H1 (cell line): ENCODE data around the gene IL12RB2. TPM values are rescaled to one million over a fixed set of nuclear protein-coding genes. Genes with fewer than 3 reads are reported as not detected.

Experiments used
- CTCF ChIA-PET: fragments of 300-600 bp; sonication (Branson Sonifier 250); formaldehyde crosslinking; loops from one replicate; lab custom pipeline; 2021; ENCODE audit not compliant: partially characterized antibody; lab: Charles Lee
- POLR2A ChIA-PET: fragments of 300-600 bp; sonication (Branson Sonifier 250); formaldehyde crosslinking; loops from one replicate; lab custom pipeline; 2021; ENCODE audit warnings: inconsistent platforms; ENCODE audit not compliant: partially characterized antibody; lab: Charles Lee
- DNase-seq, 2 experiments: peaks; one replicate each; pipeline versions ENCODE4 v3.0.0 to v3.0.0-alpha.2; 2010 to 2022; ENCODE audit warnings: low spot score in 2 of 2, low read depth in 1 of 2, mixed read lengths in 1 of 2
- FAIRE-seq: peaks from 2 replicates; lab custom pipeline; 2011; peaks lifted over from hg19 to GRCh38; lab: Jason Lieb, UNC
- H2AFZ ChIP-seq: 2 replicates; pipeline ENCODE4 v1.8.1; 2012; ENCODE audit warnings: low read length, inconsistent platforms
- H2AK5ac ChIP-seq: 2 replicates; pipeline ENCODE4 v1.6.1; 2013; ENCODE audit warnings: low read depth, low read length
- H2BK120ac ChIP-seq: replicated peaks from 2 replicates; pipeline ENCODE3; 2013; ENCODE audit warnings: low read depth, low read length, inconsistent platforms
- H2BK12ac ChIP-seq: 2 replicates; pipeline ENCODE4 v1.6.1; 2013; ENCODE audit warnings: low read depth, low read length
- H2BK15ac ChIP-seq: 2 replicates; pipeline ENCODE4 v1.6.1; 2013; ENCODE audit warnings: low read length
- H2BK20ac ChIP-seq: 2 replicates; pipeline ENCODE4 v1.6.1; 2013; ENCODE audit warnings: low read length
- H2BK5ac ChIP-seq: 2 replicates; pipeline ENCODE4 v1.6.1; 2013; ENCODE audit warnings: low read depth, low read length
- H3K14ac ChIP-seq: 2 replicates; pipeline ENCODE4 v1.6.1; 2013; ENCODE audit warnings: inconsistent platforms; ENCODE audit not compliant: insufficient read length
- H3K18ac ChIP-seq: 2 replicates; pipeline ENCODE4 v1.6.1; 2013; ENCODE audit warnings: low read length; ENCODE audit errors: extremely low read depth
- H3K23ac ChIP-seq: 2 replicates; pipeline ENCODE4 v1.6.1; 2013; ENCODE audit warnings: inconsistent platforms; ENCODE audit not compliant: insufficient read length
- H3K23me2 ChIP-seq: 2 replicates; pipeline ENCODE4 v1.6.1; 2013; ENCODE audit warnings: low read depth, low read length
- H3K27ac ChIP-seq: 2 replicates; pipeline ENCODE4 v1.6.1; 2011; ENCODE audit warnings: low read depth, low read length, inconsistent platforms
- H3K27me3 ChIP-seq, 4 experiments: replicated peaks in 1 of 4; 1 replicate in 1 of 4; 2 replicates in 3 of 4; pipeline versions ENCODE4 v1.6.1 to v1.8.1; 2011 to 2013; ENCODE audit warnings: low read length in 3 of 4, mild to moderate bottlenecking in 3 of 4, inconsistent platforms in 2 of 4, mixed read lengths in 2 of 4, moderate library complexity in 1 of 4; ENCODE audit not compliant: control insufficient read depth in 3 of 4, insufficient read depth in 3 of 4; ENCODE audit errors: extremely low read depth in 1 of 4
- H3K36me3 ChIP-seq, 4 experiments: 2 replicates each; pipeline versions ENCODE4 v1.6.1 to v1.8.1; 2011 to 2013; ENCODE audit warnings: mild to moderate bottlenecking in 4 of 4, low read length in 3 of 4, moderate library complexity in 2 of 4, control low read depth in 1 of 4, inconsistent platforms in 1 of 4; ENCODE audit not compliant: insufficient read depth in 4 of 4, control insufficient read depth in 2 of 4
- H3K4ac ChIP-seq: replicated peaks from 2 replicates; pipeline ENCODE3; 2013; ENCODE audit warnings: low read length, low read depth, mixed read lengths, inconsistent platforms; ENCODE audit not compliant: insufficient read length
- H3K4me1 ChIP-seq, 4 experiments: replicated peaks in 1 of 4; 1 replicate in 1 of 4; 2 replicates in 3 of 4; pipeline versions ENCODE4 v1.6.1 to v1.8.1; 2011 to 2013; ENCODE audit warnings: low read length in 3 of 4, inconsistent platforms in 2 of 4, mixed read lengths in 1 of 4; ENCODE audit not compliant: insufficient read depth in 4 of 4, control insufficient read depth in 3 of 4
- H3K4me2 ChIP-seq, 2 experiments: 2 replicates each; pipeline versions ENCODE4 v1.6.1 to v1.8.1; 2011 to 2013; ENCODE audit warnings: low read depth in 2 of 2, low read length in 2 of 2, control low read depth in 1 of 2, inconsistent platforms in 1 of 2, mild to moderate bottlenecking in 1 of 2; ENCODE audit not compliant: insufficient read depth in 1 of 2
- H3K4me3 ChIP-seq, 4 experiments: fragments of 200-600, 300-600 bp in 1 of 4; sonication (generic), shearing (Covaris generic), sonication (Bioruptor Twin) in 1 of 4; 2 replicates each; pipeline versions ENCODE4 v1.5.1 to v1.8.1; 2011 to 2016; ENCODE audit warnings: low read length in 4 of 4, low read depth in 3 of 4, control low read depth in 2 of 4, inconsistent platforms in 2 of 4, mild to moderate bottlenecking in 2 of 4, mixed read lengths in 1 of 4, moderate library complexity in 1 of 4; ENCODE audit not compliant: insufficient read depth in 2 of 4; ENCODE audit errors: extremely low read depth in 1 of 4
- H3K56ac ChIP-seq: replicated peaks from 2 replicates; pipeline ENCODE3; 2013; ENCODE audit warnings: low read depth, mild to moderate bottlenecking, mixed read lengths, low read length, inconsistent platforms; ENCODE audit not compliant: insufficient read length
- H3K79me1 ChIP-seq: 2 replicates; pipeline ENCODE4 v1.6.1; 2013; ENCODE audit warnings: low read depth, low read length, control low read depth
- H3K79me2 ChIP-seq, 2 experiments: 2 replicates each; pipeline versions ENCODE4 v1.6.1 to v1.8.1; 2012 to 2013; ENCODE audit warnings: low read length in 2 of 2, mild to moderate bottlenecking in 2 of 2, inconsistent platforms in 1 of 2; ENCODE audit not compliant: insufficient read depth in 2 of 2, control insufficient read depth in 1 of 2
- H3K9ac ChIP-seq, 4 experiments: replicated peaks in 1 of 4; 1 replicate in 1 of 4; 2 replicates in 3 of 4; pipeline versions ENCODE4 v1.6.1 to v1.8.1; 2011 to 2013; ENCODE audit warnings: low read depth in 3 of 4, low read length in 3 of 4, control low read depth in 2 of 4, mild to moderate bottlenecking in 2 of 4, moderate library complexity in 2 of 4, inconsistent platforms in 1 of 4; ENCODE audit errors: extremely low read depth in 1 of 4
- H3K9me3 ChIP-seq, 2 experiments: 2 replicates each; pipeline versions ENCODE4 v1.6.1 to v1.8.1; 2012 to 2013; ENCODE audit warnings: mild to moderate bottlenecking in 2 of 2, moderate library complexity in 2 of 2, control low read depth in 1 of 2, inconsistent platforms in 1 of 2, low read depth in 1 of 2, low read length in 1 of 2, mixed read lengths in 1 of 2; ENCODE audit not compliant: insufficient read depth in 2 of 2
- H4K20me1 ChIP-seq, 2 experiments: replicated peaks in 1 of 2; 2 replicates each; pipeline versions ENCODE3 to v1.8.1; 2011 to 2013; ENCODE audit warnings: inconsistent platforms in 2 of 2, low read length in 2 of 2, mild to moderate bottlenecking in 1 of 2; ENCODE audit not compliant: insufficient read depth in 2 of 2, control insufficient read depth in 1 of 2
- H4K5ac ChIP-seq: 2 replicates; pipeline ENCODE4 v1.6.1; 2013; ENCODE audit warnings: low read length, low read depth, mixed read lengths, inconsistent platforms; ENCODE audit not compliant: insufficient read length
- H4K8ac ChIP-seq: 2 replicates; pipeline ENCODE4 v1.8.0; 2013; ENCODE audit warnings: mild to moderate bottlenecking, moderate library complexity, low read length, inconsistent platforms; ENCODE audit not compliant: insufficient read depth; ENCODE audit errors: extremely low read depth
- H4K91ac ChIP-seq: replicated peaks from 2 replicates; pipeline ENCODE3; 2013; ENCODE audit warnings: low read length, mixed read lengths, inconsistent platforms; ENCODE audit not compliant: insufficient read length
- ATF2 ChIP-seq: IDR thresholded peaks from 2 replicates; pipeline ENCODE4 v1.6.1; 2012; ENCODE audit warnings: low read length, inconsistent platforms
- CHD2 ChIP-seq: IDR thresholded peaks from 2 replicates; pipeline ENCODE4 v1.6.1; 2012; ENCODE audit warnings: low read length, improper control_type of control experiment
- E2F6 ChIP-seq: IDR thresholded peaks from 2 replicates; pipeline ENCODE4 v1.6.1; 2012; ENCODE audit warnings: inconsistent platforms
- JUND ChIP-seq: IDR thresholded peaks from 2 replicates; pipeline ENCODE4 v1.6.1; 2011; ENCODE audit warnings: mild to moderate bottlenecking, improper control_type of control experiment, low read length
- KDM4A ChIP-seq: IDR thresholded peaks from one replicate; pipeline ENCODE4 v1.7.1; 2012; ENCODE audit warnings: low read depth, mild to moderate bottlenecking, moderate library complexity, low read length, inconsistent platforms; ENCODE audit not compliant: severe bottlenecking
- MAFK ChIP-seq: IDR thresholded peaks from 2 replicates; pipeline ENCODE4 v1.6.1; 2012; ENCODE audit warnings: low read depth, mild to moderate bottlenecking, improper control_type of control experiment, low read length
- NRF1 ChIP-seq: IDR thresholded peaks from 2 replicates; pipeline ENCODE4 v1.6.1; 2011; ENCODE audit warnings: mild to moderate bottlenecking, low read depth, low read length, improper control_type of control experiment
- PHF8 ChIP-seq: fragments of 200-600 bp; sonication (generic); conservative IDR thresholded peaks from 2 replicates; pipeline ENCODE4 v1.7.1; 2012; ENCODE audit warnings: low read depth, mild to moderate bottlenecking, inconsistent platforms, low read length, moderate library complexity
- SP4 ChIP-seq: IDR thresholded peaks from 2 replicates; pipeline ENCODE4 v1.6.1; 2012; ENCODE audit warnings: low read length, inconsistent platforms
- TAF7 ChIP-seq: optimal IDR thresholded peaks from 2 replicates; pipeline ENCODE3; 2011; ENCODE audit warnings: low read depth, mild to moderate bottlenecking, inconsistent platforms, low read length, moderate library complexity, borderline replicate concordance
- USF2 ChIP-seq: IDR thresholded peaks from 2 replicates; pipeline ENCODE4 v1.6.1; 2011; ENCODE audit warnings: low read length, improper control_type of control experiment
- WGBS, 2 experiments: shearing (Covaris generic) in 1 of 2; methylation state at CpG; one replicate each; pipeline versions ENCODE4 v1.1.6 to v1.1.7; 2013 to 2015; ENCODE audit warnings: low lambda C conversion rate in 2 of 2, mixed read lengths in 2 of 2, inconsistent platforms in 1 of 2, low coverage in 1 of 2, missing lambda C conversion rate in 1 of 2; ENCODE audit not compliant: insufficient replicate concordance in 2 of 2, insufficient coverage in 1 of 2, insufficient read length in 1 of 2; ENCODE audit errors: extremely low coverage in 1 of 2, missing lambda C conversion rate in 1 of 2; 5-methylcytosine and 5-hydroxymethylcytosine counted together
- polyA plus RNA-seq, 7 experiments: library from polyadenylated mRNA; depleted of rRNA in 3 of 7; stranded (reverse) in 5 of 7; unstranded in 2 of 7; fragments of >200 nt in 5 of 7; fragments of 200-250 nt in 2 of 7; gene quantifications; 1 replicate in 5 of 7; 2 replicates in 1 of 7; 4 replicates in 1 of 7; pipeline versions ENCODE4 v1.2.1 to v1.2.3, GENCODE V29; 2011 to 2013; ENCODE audit warnings: missing spikeins in 2 of 7, mixed read lengths in 2 of 7
- total RNA-seq: library from RNA; stranded (reverse); fragmentation: NEBNext Ultra II Directional; extraction: Animal tissue kit (Norgen Biotek cat#: 25700); gene quantifications from 2 replicates; pipeline ENCODE4 v1.2.1, GENCODE V29; 2021

The IL12RB2 gene
- total and polyA plus RNA-seq, 2 of the 8 experiments (the other 6 are each of a cell fraction or from before 2014, with no cell fraction given) = 1.4 TPM

GRCh38 chr1:67335411-67335810 is 27.7 kb downstream of the IL12RB2 start:
- H2BK12ac ChIP-seq = no peak overlapping the region
- no peak overlapping the region for H3K14ac ChIP-seq
- no peak overlapping the region for H3K4me2 ChIP-seq
- H3K4me3 ChIP-seq = no peak overlapping the region
- no peak overlapping the region for H3K18ac ChIP-seq
- no peaks in the 10 kb centered on the region for H3K9me3 ChIP-seq
- H2BK15ac ChIP-seq = no peak overlapping the region
- H2AFZ ChIP-seq = no peak overlapping the region
- ChIA-PET POLR2A (interaction anchor here (1.2 kb wide), 1 partner anchor 94 kb away, joined by 3 read pairs; the partner anchor contains the start of gene SERBP1), CTCF (interaction anchor here (0.9 to 6.3 kb wide), 3 partner anchors 11 to 165 kb away, joined by 3 to 53 read pairs (median 8); no protein-coding TSS in a partner anchor)
- H3K4me1 ChIP-seq = peaks cover 0 to 6% (median 0%) of the 10 kb centered on the region in 4 experiments; a peak in 1 of 7 replicates
- no peak overlapping the region for H3K56ac ChIP-seq
- H3K23me2 ChIP-seq = no peaks in the 10 kb centered on the region
- H2BK5ac ChIP-seq = no peak overlapping the region
- no peaks in the 10 kb centered on the region for H3K79me1 ChIP-seq
- FAIRE-seq (no peak), DNase-seq (no peak)
- no peaks in the 10 kb centered on the region for H4K20me1 ChIP-seq
- H3K36me3 ChIP-seq = no peaks in the 10 kb centered on the region
- H2AK5ac ChIP-seq = no peak overlapping the region
- no peak overlapping the region for H4K5ac ChIP-seq
- no peaks in the 10 kb centered on the region for H3K79me2 ChIP-seq
- no peak overlapping the region for H4K91ac ChIP-seq
- H3K27me3 ChIP-seq = no peaks in the 10 kb centered on the region; a peak in 2 of 7 replicates
- no peak overlapping the region for H4K8ac ChIP-seq
- no peak overlapping the region for H3K9ac ChIP-seq
- no peak overlapping the region for H3K27ac ChIP-seq
- no peak overlapping the region for H3K4ac ChIP-seq
- no peak overlapping the region for H3K23ac ChIP-seq
- H2BK20ac ChIP-seq = no peak overlapping the region
- no peak overlapping the region for H2BK120ac ChIP-seq
- 94% methylated on average over 1 of the region's 1 CpG; no CpG with 5 or more reads in 1 of the 2 experiments for WGBS, 2 experiments
- TF ChIP-seq KDM4A (no peak), MAFK (no peak), USF2 (no peak), JUND (no peak), E2F6 (no peak), NRF1 (no peak), PHF8 (no peak), TAF7 (no peak), CHD2 (no peak), ATF2 (no peak), SP4 (no peak)
